ENCODE measurements around the gene ARF1.

- TF ChIP-seq CTCF (IDR thresholded peaks at IDR 0.05) (no peak), EZH2 (IDR thresholded peaks at IDR 0.05; ENCODE audit: borderline replicate concordance, insufficient read depth, low read depth, low read length, poor library complexity, severe bottlenecking) (no peak)
These were observed 58.9 kb downstream of the ARF1 start for GRCh38 chr1:228141226-228142044.

All from B cell (primary cell).